ENCODE measurements around the gene ZBTB17.

DNA sequence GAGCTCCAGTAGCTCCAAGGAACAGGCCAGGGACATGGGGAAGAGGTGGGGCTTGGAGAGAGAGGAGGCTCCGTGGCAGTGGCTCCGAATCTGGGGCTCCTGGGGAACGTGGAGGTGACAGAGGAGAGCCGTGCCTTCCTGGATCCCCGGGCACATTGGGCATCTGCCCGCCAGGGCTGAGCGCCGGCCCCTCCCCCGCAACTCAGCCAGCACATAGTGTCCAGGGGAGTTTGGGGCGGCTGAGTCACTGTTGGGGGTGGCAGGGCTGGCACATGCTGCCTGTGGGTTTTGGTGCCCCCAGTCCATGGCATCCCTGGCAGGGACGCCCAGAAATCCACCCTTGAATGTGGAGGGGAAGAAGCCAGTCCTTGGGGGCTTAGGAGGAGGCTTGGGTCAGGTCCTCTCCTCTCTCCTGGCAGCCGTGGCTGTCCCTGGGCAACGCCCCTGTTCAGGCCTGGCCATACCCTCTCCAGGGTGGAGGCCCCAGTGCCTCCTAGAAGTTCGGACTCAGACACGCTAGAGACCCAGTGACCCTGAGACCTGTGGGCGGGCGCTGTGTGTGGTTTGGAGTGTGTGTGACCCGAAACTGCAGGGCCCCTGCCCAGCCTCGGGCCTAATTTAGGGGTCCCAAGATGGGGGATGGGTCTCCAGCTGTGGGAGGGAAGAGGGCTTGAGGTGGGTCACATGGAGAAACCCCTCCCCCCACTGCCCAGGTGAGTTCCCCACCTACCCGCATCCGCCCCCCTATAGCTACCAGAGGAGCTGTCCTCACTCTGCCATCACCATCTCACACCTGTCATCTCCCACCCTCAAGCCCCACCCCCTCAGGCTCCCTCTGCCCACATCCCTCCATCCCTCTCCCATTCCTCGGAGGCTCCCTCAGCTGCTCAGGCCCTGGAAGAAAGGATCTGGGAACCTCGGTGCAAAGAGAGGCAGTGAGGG lies 40.3 kb upstream of the ZBTB17 start:
- TF ChIP-seq CTCF (IDR thresholded peaks at IDR 0.05; ENCODE audit: insufficient read depth, low read length) (no peak), POLR2AphosphoS5 (IDR thresholded peaks at IDR 0.05; ENCODE audit: low read depth) (no peak), REST (IDR thresholded peaks at IDR 0.05; ENCODE audit: insufficient replicate concordance, low read depth) (no peak)
